ENCODE data around the gene TRAPPC4.

DNA sequence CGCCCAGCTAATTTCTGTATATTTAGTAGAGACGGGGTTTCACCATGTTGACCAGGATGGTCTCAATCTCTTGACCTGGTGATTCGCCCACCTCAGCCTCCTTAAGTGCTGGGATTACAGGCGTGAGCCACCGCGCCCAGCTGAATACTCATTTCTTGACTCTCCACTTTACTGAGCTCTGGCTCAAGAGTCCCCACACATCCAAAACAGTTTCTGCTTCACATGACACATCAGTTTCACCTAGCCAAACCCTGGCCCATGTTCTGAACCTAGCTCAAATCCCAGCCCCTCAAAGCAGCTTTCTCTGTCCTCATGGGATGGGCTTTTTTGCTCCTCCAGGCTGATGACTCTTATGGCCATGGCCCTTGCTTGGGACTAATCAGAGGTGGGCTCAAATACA is 28.6 kb downstream of the TRAPPC4 start:
- TF ChIP-seq POLR2A (IDR thresholded peaks at IDR 0.05; ENCODE audit: control extremely low read depth in 1 of 2, low read depth in 2 of 2, low read length in 2 of 2) (no peak), SRF (IDR thresholded peaks at IDR 0.05; ENCODE audit: low read depth, low read length) (no peak), MAX (IDR thresholded peaks at IDR 0.05) (no peak), RXRA (IDR thresholded peaks at IDR 0.05; ENCODE audit: insufficient read depth, low read depth, low read length) (no peak), SIN3A (conservative IDR thresholded peaks at IDR 0.05 in 1 of 2, IDR thresholded peaks at IDR 0.05 in 1 of 2; ENCODE audit: low read depth in 1 of 2, low read length in 2 of 2) (no peak), TAF1 (IDR thresholded peaks at IDR 0.05; ENCODE audit: low read depth, low read length) (no peak), SP2 (IDR thresholded peaks at IDR 0.05; ENCODE audit: low read length) (no peak), CHD2 (IDR thresholded peaks at IDR 0.05; ENCODE audit: low read length) (no peak)
- TF ChIP-seq, protein P1, sequence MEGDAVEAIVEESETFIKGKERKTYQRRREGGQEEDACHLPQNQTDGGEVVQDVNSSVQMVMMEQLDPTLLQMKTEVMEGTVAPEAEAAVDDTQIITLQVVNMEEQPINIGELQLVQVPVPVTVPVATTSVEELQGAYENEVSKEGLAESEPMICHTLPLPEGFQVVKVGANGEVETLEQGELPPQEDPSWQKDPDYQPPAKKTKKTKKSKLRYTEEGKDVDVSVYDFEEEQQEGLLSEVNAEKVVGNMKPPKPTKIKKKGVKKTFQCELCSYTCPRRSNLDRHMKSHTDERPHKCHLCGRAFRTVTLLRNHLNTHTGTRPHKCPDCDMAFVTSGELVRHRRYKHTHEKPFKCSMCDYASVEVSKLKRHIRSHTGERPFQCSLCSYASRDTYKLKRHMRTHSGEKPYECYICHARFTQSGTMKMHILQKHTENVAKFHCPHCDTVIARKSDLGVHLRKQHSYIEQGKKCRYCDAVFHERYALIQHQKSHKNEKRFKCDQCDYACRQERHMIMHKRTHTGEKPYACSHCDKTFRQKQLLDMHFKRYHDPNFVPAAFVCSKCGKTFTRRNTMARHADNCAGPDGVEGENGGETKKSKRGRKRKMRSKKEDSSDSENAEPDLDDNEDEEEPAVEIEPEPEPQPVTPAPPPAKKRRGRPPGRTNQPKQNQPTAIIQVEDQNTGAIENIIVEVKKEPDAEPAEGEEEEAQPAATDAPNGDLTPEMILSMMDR (IDR thresholded peaks at IDR 0.05; ENCODE audit: control extremely low read depth in 1 of 3, insufficient read depth in 1 of 3, low read depth in 1 of 3, low read length in 3 of 3) = no peak
